Upper lobe of left lung (tissue), 6 donors: Measurements from ENCODE around the gene PSME3IP1. TPM values are rescaled to one million over a fixed set of nuclear protein-coding genes. Genes with fewer than 3 reads are reported as not detected.
"Not testable (repeated sequence)": the region's sequence is repeated elsewhere in the genome, so short reads cannot be mapped to it uniquely, and the experiment has no call there.

Source experiments
- ATAC-seq, 2 donors: fragments of 200-7000 bp; cut with Tn5 transposase; one replicate each; pipeline ENCODE4 v1.9.1; 2022; ENCODE audit warnings: mild to moderate bottlenecking in 2 of 2, moderate library complexity in 2 of 2; ENCODE audit not compliant: low FRiP score in 2 of 2
- DNase-seq, 2 donors: peaks; one replicate each; pipeline ENCODE4 v3.0.0-alpha.2; 2019 to 2020
- H3K27ac ChIP-seq, 4 donors: fragments of 200-600 bp; sonication (generic); one replicate each; pipeline ENCODE4 v1.5.1; 2016 to 2019
- H3K27me3 ChIP-seq, 4 donors: fragments of 200-600 bp; sonication (generic); one replicate each; pipeline ENCODE4 v1.5.1; 2017 to 2019
- H3K36me3 ChIP-seq, 4 donors: fragments of 200-600 bp; sonication (generic); one replicate each; pipeline ENCODE4 v1.5.1; 2016 to 2019
- H3K4me1 ChIP-seq, 4 donors: fragments of 200-600 bp; sonication (generic); one replicate each; pipeline ENCODE4 v1.5.1; 2018 to 2019
- H3K4me3 ChIP-seq, 4 donors: fragments of 200-600 bp; sonication (generic); one replicate each; pipeline ENCODE4 v1.5.1; 2017 to 2019; ENCODE audit warnings: mild to moderate bottlenecking in 2 of 4, moderate library complexity in 1 of 4
- H3K9me3 ChIP-seq, 4 donors: fragments of 200-600 bp; sonication (generic); one replicate each; pipeline ENCODE4 v1.5.1; 2018 to 2019
- EP300 ChIP-seq, 4 donors: sonication (generic); formaldehyde crosslinking; IDR thresholded peaks; one replicate each; pipeline ENCODE4 v1.5.1; 2017; ENCODE audit warnings: antibody characterized with exemption in 4 of 4, control low read depth in 2 of 4
- POLR2A ChIP-seq, 4 donors: fragments of 450-650 bp; IDR thresholded peaks; one replicate each; pipeline ENCODE4 v1.5.1; 2016 to 2017; ENCODE audit warnings: antibody characterized with exemption in 4 of 4, mild to moderate bottlenecking in 2 of 4
- POLR2AphosphoS5 ChIP-seq, 2 donors: sonication (generic); formaldehyde crosslinking; IDR thresholded peaks; one replicate each; pipeline ENCODE4 v1.5.1; 2017; ENCODE audit warnings: antibody characterized with exemption in 2 of 2
- WGBS, 2 donors: methylation state at CpG; one replicate each; pipeline ENCODE4 v1.1.5; 2017 to 2018; 5-methylcytosine and 5-hydroxymethylcytosine counted together
- total RNA-seq, 6 donors: library from RNA; depleted of rRNA in 4 of 6; stranded (reverse); fragments of >200 nt in 4 of 6; gene quantifications; one replicate each; pipeline versions ENCODE4 v1.1.0 to v1.2.1, GENCODE V29; 2016 to 2021
- TF ChIP-seq, protein P1 (sequence below), 6 experiments: fragments of 450-650 bp in 4 of 6; fragments of 200-600 bp in 2 of 6; sonication (generic) in 2 of 6; IDR thresholded peaks; one replicate each; pipeline ENCODE4 v1.5.1; 2016 to 2019; ENCODE audit warnings: antibody characterized with exemption in 6 of 6
- donor health status: DM: no; HTN: no; CAD: no; lungs with moderate emphysema.
- donor health status: DM: no; HTN: yes; CAD: no; lungs with severe emphysema.

The PSME3IP1 gene
- total RNA-seq, 6 donors from 2014 or later = 49.9 to 113 (median 75.2) TPM

- DNase-seq = no peak
- ATAC-seq = no peak
- Histone ChIP-seq H3K4me3 (no peak overlapping the region), H3K27ac (no peak overlapping the region), H3K36me3 (peaks cover 7 to 37% (median 22%) of the 10 kb centered on the region in 4 donors), H3K4me1 (no peaks in the 10 kb centered on the region), H3K9me3 (no peaks in the 10 kb centered on the region), H3K27me3 (no peaks in the 10 kb centered on the region)
- no peak for TF ChIP-seq EP300 (IDR thresholded peaks at IDR 0.05)
- TF ChIP-seq, protein P1, sequence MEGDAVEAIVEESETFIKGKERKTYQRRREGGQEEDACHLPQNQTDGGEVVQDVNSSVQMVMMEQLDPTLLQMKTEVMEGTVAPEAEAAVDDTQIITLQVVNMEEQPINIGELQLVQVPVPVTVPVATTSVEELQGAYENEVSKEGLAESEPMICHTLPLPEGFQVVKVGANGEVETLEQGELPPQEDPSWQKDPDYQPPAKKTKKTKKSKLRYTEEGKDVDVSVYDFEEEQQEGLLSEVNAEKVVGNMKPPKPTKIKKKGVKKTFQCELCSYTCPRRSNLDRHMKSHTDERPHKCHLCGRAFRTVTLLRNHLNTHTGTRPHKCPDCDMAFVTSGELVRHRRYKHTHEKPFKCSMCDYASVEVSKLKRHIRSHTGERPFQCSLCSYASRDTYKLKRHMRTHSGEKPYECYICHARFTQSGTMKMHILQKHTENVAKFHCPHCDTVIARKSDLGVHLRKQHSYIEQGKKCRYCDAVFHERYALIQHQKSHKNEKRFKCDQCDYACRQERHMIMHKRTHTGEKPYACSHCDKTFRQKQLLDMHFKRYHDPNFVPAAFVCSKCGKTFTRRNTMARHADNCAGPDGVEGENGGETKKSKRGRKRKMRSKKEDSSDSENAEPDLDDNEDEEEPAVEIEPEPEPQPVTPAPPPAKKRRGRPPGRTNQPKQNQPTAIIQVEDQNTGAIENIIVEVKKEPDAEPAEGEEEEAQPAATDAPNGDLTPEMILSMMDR (IDR thresholded peaks at IDR 0.05) = no peak
- TF ChIP-seq POLR2A (IDR thresholded peaks at IDR 0.05) = no peak
- TF ChIP-seq POLR2AphosphoS5 (IDR thresholded peaks at IDR 0.05) = no peak
- 86% methylated on average over 1 of the region's 1 CpG for WGBS, 2 donors
These were observed 17.6 kb upstream of the PSME3IP1 start for GRCh38 chr16:57203451-57203850.

- ATAC-seq (no peak), DNase-seq (no peak)
- H3K9me3 ChIP-seq = no peaks in the 10 kb centered on the region
- TF ChIP-seq POLR2A (IDR thresholded peaks at IDR 0.05) = no peak
- TF ChIP-seq, protein P1 (IDR thresholded peaks at IDR 0.05) = no peak
- no peak for TF ChIP-seq POLR2AphosphoS5 (IDR thresholded peaks at IDR 0.05)
- no peak for TF ChIP-seq EP300 (IDR thresholded peaks at IDR 0.05)
- no peaks in the 10 kb centered on the region for H3K4me1 ChIP-seq
- peaks cover 3 to 28% (median 16%) of the 10 kb centered on the region in 4 donors for H3K36me3 ChIP-seq
- no peak overlapping the region for H3K27ac ChIP-seq
- H3K4me3 ChIP-seq = no peak overlapping the region
- WGBS, 2 donors = 82 to 86% methylated on average over 7 of the region's 7 CpGs
- H3K27me3 ChIP-seq = no peaks in the 10 kb centered on the region
These were observed 16.5 kb upstream of the PSME3IP1 start for GRCh38 chr16:57202095-57202886.

- not testable (repeated sequence) for H3K9me3 ChIP-seq, ATAC-seq, H3K27ac ChIP-seq, H3K4me3 ChIP-seq, H3K27me3 ChIP-seq, H3K4me1 ChIP-seq
- peak in 1 of 2 donors; percentile 66 for DNase-seq
- H3K36me3 ChIP-seq = peaks cover 0 to 17% (median 13%) of the 10 kb centered on the region in 4 donors
- 95 to 97% methylated on average over 4 to 8 of the region's 27 CpGs for WGBS, 2 donors
These were observed 15.1 kb upstream of the PSME3IP1 start for GRCh38 chr16:57200926-57201325.

DNA sequence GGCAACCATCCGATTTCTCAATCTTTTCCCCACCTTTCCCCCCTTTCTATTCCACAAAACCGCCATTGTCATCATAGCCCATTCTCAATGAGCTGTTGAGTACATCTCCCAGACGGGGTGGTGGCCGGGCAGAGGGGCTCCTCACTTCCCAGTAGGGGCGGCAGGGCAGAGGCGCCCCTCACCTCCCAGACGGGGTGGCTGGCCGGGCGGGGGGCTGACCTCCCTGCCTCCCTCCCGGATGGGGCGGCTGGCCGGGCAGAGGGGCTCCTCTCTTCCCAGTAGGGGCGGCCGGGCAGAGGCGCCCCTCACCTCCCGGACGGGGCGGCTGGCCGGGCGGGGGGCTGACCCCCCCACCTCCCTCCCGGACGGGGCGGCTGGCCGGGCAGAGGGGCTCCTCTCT, 14.5 kb upstream of the PSME3IP1 start:
- not testable (repeated sequence) for H3K27me3 ChIP-seq, H3K27ac ChIP-seq, H3K9me3 ChIP-seq, H3K4me3 ChIP-seq, ATAC-seq, H3K4me1 ChIP-seq
- H3K36me3 ChIP-seq = peaks cover 0 to 11% (median 9%) of the 10 kb centered on the region in 4 donors
- WGBS, 2 donors = 93 to 95% methylated on average over 7 to 8 of the region's 24 CpGs
- peak in 1 of 2 donors; percentile 39 for DNase-seq

- peaks cover 7 to 19% (median 14%) of the 10 kb centered on the region in 4 donors for H3K4me1 ChIP-seq
- WGBS, 2 donors = 75 to 79% methylated on average over 3 of the region's 3 CpGs
- ATAC-seq = no peak
- H3K4me3 ChIP-seq = no peak overlapping the region
- no peaks in the 10 kb centered on the region for H3K36me3 ChIP-seq
- H3K9me3 ChIP-seq = no peaks in the 10 kb centered on the region
- TF ChIP-seq POLR2AphosphoS5 (IDR thresholded peaks at IDR 0.05) (no peak), EP300 (IDR thresholded peaks at IDR 0.05) (no peak), POLR2A (IDR thresholded peaks at IDR 0.05) (no peak)
- TF ChIP-seq, protein P1 (IDR thresholded peaks at IDR 0.05) = no peak
- H3K27ac ChIP-seq = no peak overlapping the region
- no peaks in the 10 kb centered on the region for H3K27me3 ChIP-seq
- no peak for DNase-seq
These were observed 10.9 kb upstream of the PSME3IP1 start for GRCh38 chr16:57196753-57197152.

DNA sequence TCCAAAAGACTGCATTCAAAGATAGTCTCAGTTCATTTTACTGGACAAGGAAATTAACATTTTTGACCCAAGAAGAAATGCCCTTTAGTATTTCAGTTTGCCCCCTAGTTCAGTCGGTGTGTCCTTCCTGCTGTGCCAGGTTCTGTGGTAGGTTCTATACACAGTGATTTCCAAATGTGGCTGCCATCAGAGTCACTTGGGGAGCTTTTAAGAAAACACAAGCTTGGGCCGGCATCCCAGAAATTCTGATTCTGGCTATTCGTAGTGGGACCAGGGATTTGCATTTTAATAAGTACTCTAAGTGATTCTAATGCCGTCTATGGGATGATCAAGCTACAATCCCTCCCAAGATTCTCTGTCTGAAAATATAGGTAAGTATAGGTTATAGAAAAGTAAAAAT, 10.4 kb upstream of the PSME3IP1 start:
- TF ChIP-seq EP300 (IDR thresholded peaks at IDR 0.05) (no peak), POLR2AphosphoS5 (IDR thresholded peaks at IDR 0.05) (no peak), POLR2A (IDR thresholded peaks at IDR 0.05) (no peak)
- TF ChIP-seq, protein P1 (IDR thresholded peaks at IDR 0.05) = no peak
- Histone ChIP-seq H3K4me1 (peaks cover 10 to 19% (median 16%) of the 10 kb centered on the region in 4 donors), H3K27me3 (no peaks in the 10 kb centered on the region), H3K27ac (no peak overlapping the region), H3K36me3 (no peaks in the 10 kb centered on the region), H3K4me3 (no peak overlapping the region), H3K9me3 (no peaks in the 10 kb centered on the region)
- no peak for DNase-seq
- WGBS, 2 donors = 79 to 81% methylated on average over 4 of the region's 4 CpGs
- no peak for ATAC-seq
